Activated T-helper 17 cell treated with anti-CD3 and anti-CD28 coated beads, Interleukin-2, amount 50 U/mL, for 72 hours (primary cell): ENCODE data around the gene METTL2A. TPM values are rescaled to one million over a fixed set of nuclear protein-coding genes. Genes with fewer than 3 reads are reported as not detected.
"Not testable (repeated sequence)": the region's sequence is repeated elsewhere in the genome, so short reads cannot be mapped to it uniquely, and the experiment has no call there.

Source experiments
- ATAC-seq: fragments of 150-1000 bp; cut with Tn5 transposase; replicated peaks from 2 replicates; pipeline ENCODE4 v1.10.0; 2021; ENCODE audit warnings: mild to moderate bottlenecking, moderate library complexity
- H3K27ac Mint-ChIP-seq: one replicate; pipeline ENCODE4 v1.8.0; 2022; ENCODE audit warnings: mixed read lengths
- H3K27me3 Mint-ChIP-seq: one replicate; pipeline ENCODE4 v1.8.0; 2022; ENCODE audit warnings: mixed read lengths
- H3K36me3 Mint-ChIP-seq: one replicate; pipeline ENCODE4 v1.8.0; 2022; ENCODE audit warnings: low read depth, mild to moderate bottlenecking, mixed read lengths
- H3K4me1 Mint-ChIP-seq: one replicate; pipeline ENCODE4 v1.8.0; 2022; ENCODE audit warnings: mixed read lengths
- H3K4me3 Mint-ChIP-seq: one replicate; pipeline ENCODE4 v1.8.0; 2022; ENCODE audit warnings: mild to moderate bottlenecking, mixed read lengths
- H3K9me3 Mint-ChIP-seq: one replicate; pipeline ENCODE4 v1.8.0; 2022; ENCODE audit warnings: mixed read lengths
- total RNA-seq, 2 donors: library from RNA; stranded (reverse); gene quantifications; one replicate each; pipeline ENCODE4 v1.2.3, GENCODE V29; 2022

Gene METTL2A
- total RNA-seq, 2 donors from 2014 or later, result 21.2 to 30.3 TPM

GRCh38 chr17:62479639-62480258 is 56.1 kb downstream of the METTL2A start:
- not testable (repeated sequence) for H3K27me3 Mint-ChIP-seq, ATAC-seq, H3K9me3 Mint-ChIP-seq
- Mint-ChIP-seq H3K27ac (peak overlapping the region; percentile 97), H3K36me3 (peaks cover 50% of the 10 kb centered on the region), H3K4me3 (peak overlapping the region; percentile 87), H3K4me1 (peaks cover 14% of the 10 kb centered on the region)

GRCh38 chr17:62482553-62482952 is 58.9 kb downstream of the METTL2A start:
- H3K4me3 Mint-ChIP-seq, H3K4me1 Mint-ChIP-seq, ATAC-seq, H3K9me3 Mint-ChIP-seq, H3K27me3 Mint-ChIP-seq: not testable (repeated sequence)
- Mint-ChIP-seq H3K36me3 (peaks cover 77% of the 10 kb centered on the region), H3K27ac (peak overlapping the region; percentile 13)

- not testable (repeated sequence) for H3K4me3 Mint-ChIP-seq, H3K27ac Mint-ChIP-seq, H3K27me3 Mint-ChIP-seq, ATAC-seq, H3K4me1 Mint-ChIP-seq, H3K9me3 Mint-ChIP-seq
- H3K36me3 Mint-ChIP-seq, result peaks cover 61% of the 10 kb centered on the region
Observed at GRCh38 chr17:62490990-62491389, 67.3 kb downstream of the METTL2A start.

GRCh38 chr17:62493049-62493655 is 69.5 kb downstream of the METTL2A start:
- not testable (repeated sequence) for H3K27me3 Mint-ChIP-seq

GRCh38 chr17:62494073-62494472 is 70.4 kb downstream of the METTL2A start:
- H3K4me3 Mint-ChIP-seq, ATAC-seq, H3K27me3 Mint-ChIP-seq, H3K4me1 Mint-ChIP-seq, H3K27ac Mint-ChIP-seq, H3K9me3 Mint-ChIP-seq: not testable (repeated sequence)
- H3K36me3 Mint-ChIP-seq, result peaks cover 36% of the 10 kb centered on the region

More at GRCh38 chr17:62493049-62493655, 69.5 kb downstream of the METTL2A start:
- H3K4me1 Mint-ChIP-seq, H3K27ac Mint-ChIP-seq, H3K4me3 Mint-ChIP-seq, H3K9me3 Mint-ChIP-seq: not testable (repeated sequence)
- ATAC-seq, result peak; percentile 37
- peaks cover 45% of the 10 kb centered on the region for H3K36me3 Mint-ChIP-seq

GRCh38 chr17:62496344-62496743 is 72.6 kb downstream of the METTL2A start:
- not testable (repeated sequence) for H3K4me1 Mint-ChIP-seq, ATAC-seq, H3K27ac Mint-ChIP-seq, H3K27me3 Mint-ChIP-seq, H3K9me3 Mint-ChIP-seq, H3K4me3 Mint-ChIP-seq
- peaks cover 21% of the 10 kb centered on the region for H3K36me3 Mint-ChIP-seq

- H3K36me3 Mint-ChIP-seq, H3K27ac Mint-ChIP-seq, H3K4me3 Mint-ChIP-seq, H3K9me3 Mint-ChIP-seq, H3K4me1 Mint-ChIP-seq, H3K27me3 Mint-ChIP-seq, ATAC-seq: not testable (repeated sequence)
Observed at GRCh38 chr17:62498796-62499195, 75.1 kb downstream of the METTL2A start.

Other genes starting within 250 kb of the METTL2A start
- gene EFCAB3, start 43.3 kb upstream of the METTL2A start, total RNA-seq, result under 1 TPM in 1 of 2 donors, not detected in 1; 0.21 TPM
- 10 to 100 TPM; 42.5 to 43.9 TPM for gene TLK2, start 54.9 kb downstream of the METTL2A start, total RNA-seq
- 10 to 100 TPM; 21.0 to 22.2 TPM for gene MRC2, start 203.8 kb downstream of the METTL2A start, total RNA-seq